ENCODE data around the gene OR5B2. TPM values are rescaled to one million over a fixed set of nuclear protein-coding genes. Genes with fewer than 3 reads are reported as not detected.
A peak's percentile ranks its signal among the peaks of the same experiment; 100 is the strongest.

OR5B2 gene
- total RNA-seq, 1 donor = not detected

DNA sequence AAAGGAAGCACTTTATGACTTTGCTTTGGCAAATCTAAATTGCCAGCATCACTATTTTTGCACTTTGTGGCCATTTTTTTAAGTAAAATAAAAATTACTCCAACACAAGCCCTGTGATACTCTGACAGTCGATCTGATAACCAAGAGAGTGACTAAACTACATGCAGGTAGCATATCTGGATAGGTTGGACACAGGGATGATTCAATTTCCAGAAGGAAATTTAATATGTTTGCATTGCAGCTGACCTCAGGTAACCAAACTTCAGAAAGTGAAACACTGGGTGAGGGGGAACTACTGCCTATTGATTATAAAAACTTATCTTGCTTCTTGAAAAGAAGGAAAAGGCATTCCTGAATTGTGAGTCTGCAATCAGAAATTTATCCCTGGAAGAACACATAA lies 35.2 kb downstream of the OR5B2 start:
- H3K79me2 ChIP-seq (ENCODE audit: insufficient read depth, low read length) = no peaks in the 10 kb centered on the region
- peak overlapping the region; percentile 55 for H3K27ac ChIP-seq (ENCODE audit: low read depth, low read length)
- peak overlapping the region; percentile 8 for H3K4me2 ChIP-seq (ENCODE audit: insufficient read depth, low read length)
- TF ChIP-seq, protein P1, sequence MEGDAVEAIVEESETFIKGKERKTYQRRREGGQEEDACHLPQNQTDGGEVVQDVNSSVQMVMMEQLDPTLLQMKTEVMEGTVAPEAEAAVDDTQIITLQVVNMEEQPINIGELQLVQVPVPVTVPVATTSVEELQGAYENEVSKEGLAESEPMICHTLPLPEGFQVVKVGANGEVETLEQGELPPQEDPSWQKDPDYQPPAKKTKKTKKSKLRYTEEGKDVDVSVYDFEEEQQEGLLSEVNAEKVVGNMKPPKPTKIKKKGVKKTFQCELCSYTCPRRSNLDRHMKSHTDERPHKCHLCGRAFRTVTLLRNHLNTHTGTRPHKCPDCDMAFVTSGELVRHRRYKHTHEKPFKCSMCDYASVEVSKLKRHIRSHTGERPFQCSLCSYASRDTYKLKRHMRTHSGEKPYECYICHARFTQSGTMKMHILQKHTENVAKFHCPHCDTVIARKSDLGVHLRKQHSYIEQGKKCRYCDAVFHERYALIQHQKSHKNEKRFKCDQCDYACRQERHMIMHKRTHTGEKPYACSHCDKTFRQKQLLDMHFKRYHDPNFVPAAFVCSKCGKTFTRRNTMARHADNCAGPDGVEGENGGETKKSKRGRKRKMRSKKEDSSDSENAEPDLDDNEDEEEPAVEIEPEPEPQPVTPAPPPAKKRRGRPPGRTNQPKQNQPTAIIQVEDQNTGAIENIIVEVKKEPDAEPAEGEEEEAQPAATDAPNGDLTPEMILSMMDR (IDR thresholded peaks at IDR 0.05; ENCODE audit: extremely low read depth, low read depth, low read length) = no peak
- peak; percentile 13 for DNase-seq (ENCODE audit: insufficient read length, low spot score, missing footprints)
- H2AFZ ChIP-seq (ENCODE audit: low read length) = no peak overlapping the region
- H3K27me3 ChIP-seq (ENCODE audit: insufficient read depth, low read length) = no peaks in the 10 kb centered on the region
- peaks cover 35% of the 10 kb centered on the region for H3K4me1 ChIP-seq (ENCODE audit: insufficient read depth, low read length)
- no peaks in the 10 kb centered on the region for H4K20me1 ChIP-seq (ENCODE audit: insufficient read depth, low read length)
- H3K4me3 ChIP-seq (ENCODE audit: insufficient read depth, low read length) = no peak overlapping the region
- H3K9me3 ChIP-seq (ENCODE audit: low read depth, low read length) = no peaks in the 10 kb centered on the region
- no peaks in the 10 kb centered on the region for H3K36me3 ChIP-seq (ENCODE audit: insufficient read depth, low read length)

DNA sequence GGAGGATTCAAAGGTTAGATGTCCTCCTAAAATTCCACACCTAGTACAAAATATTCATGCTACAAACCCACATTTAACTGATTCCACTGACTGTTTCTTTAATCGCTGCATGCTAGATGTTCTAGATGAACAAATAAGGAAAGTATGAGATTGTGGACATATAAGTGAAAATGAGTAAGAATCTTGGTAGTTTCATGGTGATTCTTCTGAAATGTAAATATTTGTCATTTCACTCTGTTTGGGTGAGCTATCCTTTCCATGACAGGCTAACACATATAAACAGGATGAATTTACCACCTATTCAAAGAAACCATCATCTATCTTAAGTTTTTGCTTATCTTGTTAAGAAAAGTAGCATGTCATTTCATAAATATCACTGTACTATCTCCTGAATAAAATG lies 36.0 kb downstream of the OR5B2 start:
- Histone ChIP-seq H3K27me3 (ENCODE audit: insufficient read depth, low read length) (no peaks in the 10 kb centered on the region), H3K4me3 (ENCODE audit: insufficient read depth, low read length) (no peak overlapping the region), H4K20me1 (ENCODE audit: insufficient read depth, low read length) (no peaks in the 10 kb centered on the region), H3K4me1 (ENCODE audit: insufficient read depth, low read length) (peaks cover 35% of the 10 kb centered on the region), H3K27ac (ENCODE audit: low read depth, low read length) (no peak overlapping the region), H3K9me3 (ENCODE audit: low read depth, low read length) (no peaks in the 10 kb centered on the region), H2AFZ (ENCODE audit: low read length) (peak overlapping the region; percentile 48), H3K79me2 (ENCODE audit: insufficient read depth, low read length) (no peaks in the 10 kb centered on the region), H3K4me2 (ENCODE audit: insufficient read depth, low read length) (no peak overlapping the region), H3K36me3 (ENCODE audit: insufficient read depth, low read length) (no peaks in the 10 kb centered on the region)
- TF ChIP-seq, protein P1 (IDR thresholded peaks at IDR 0.05; ENCODE audit: extremely low read depth, low read depth, low read length) = no peak
- DNase-seq (ENCODE audit: insufficient read length, low spot score, missing footprints) = peak; percentile 71

DNA sequence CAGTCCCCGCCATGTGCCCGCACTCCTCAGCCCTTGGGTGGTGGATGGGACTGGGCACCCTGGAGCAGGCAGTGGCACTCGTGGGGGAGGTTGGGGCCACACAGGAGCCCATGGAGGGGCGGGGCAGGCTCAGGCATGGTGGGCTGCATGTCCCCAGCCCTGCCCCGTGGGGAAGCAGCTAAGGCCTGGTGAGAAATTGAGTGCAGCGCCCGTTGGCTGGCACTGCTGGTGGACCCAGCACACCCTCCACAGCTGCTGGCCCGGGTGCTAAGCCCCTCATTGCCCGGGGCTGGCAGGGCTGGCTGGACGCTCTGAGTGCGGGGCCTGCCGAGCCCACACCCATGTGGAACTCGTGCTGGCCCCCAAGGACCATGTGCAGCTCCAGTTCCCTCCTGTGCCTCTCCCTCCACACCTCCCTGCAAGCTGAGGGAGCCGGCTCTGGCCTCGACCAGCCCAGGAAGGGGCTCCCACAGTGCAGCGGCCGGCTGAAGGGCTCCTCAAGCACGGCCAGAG lies 37.3 kb downstream of the OR5B2 start:
- H3K4me3 ChIP-seq (ENCODE audit: insufficient read depth, low read length) = no peak overlapping the region
- no peaks in the 10 kb centered on the region for H4K20me1 ChIP-seq (ENCODE audit: insufficient read depth, low read length)
- H3K9me3 ChIP-seq (ENCODE audit: low read depth, low read length) = no peaks in the 10 kb centered on the region
- H2AFZ ChIP-seq (ENCODE audit: low read length) = no peak overlapping the region
- H3K4me2 ChIP-seq (ENCODE audit: insufficient read depth, low read length) = no peak overlapping the region
- H3K36me3 ChIP-seq (ENCODE audit: insufficient read depth, low read length) = no peaks in the 10 kb centered on the region
- H3K27ac ChIP-seq (ENCODE audit: low read depth, low read length) = no peak overlapping the region
- TF ChIP-seq, protein P1 (IDR thresholded peaks at IDR 0.05; ENCODE audit: extremely low read depth, low read depth, low read length) = no peak
- peaks cover 32% of the 10 kb centered on the region for H3K4me1 ChIP-seq (ENCODE audit: insufficient read depth, low read length)
- DNase-seq (ENCODE audit: insufficient read length, low spot score, missing footprints) = no peak
- no peaks in the 10 kb centered on the region for H3K27me3 ChIP-seq (ENCODE audit: insufficient read depth, low read length)
- H3K79me2 ChIP-seq (ENCODE audit: insufficient read depth, low read length) = no peaks in the 10 kb centered on the region

Other genes starting within 250 kb of the OR5B2 start
- not detected in 2 replicates for gene OR9Q2, start 239.1 kb downstream of the OR5B2 start, total RNA-seq
- gene OR1S2, start 224.0 kb downstream of the OR5B2 start, total RNA-seq = not detected in 2 replicates
- gene OR1S1, start 215.4 kb downstream of the OR5B2 start, total RNA-seq = not detected in 2 replicates
- gene OR10Q1, start 199.2 kb downstream of the OR5B2 start, total RNA-seq = not detected in 2 replicates
- not detected in 2 replicates for gene OR10W1, start 159.9 kb downstream of the OR5B2 start, total RNA-seq
- gene OR5B17, start 69.1 kb downstream of the OR5B2 start, total RNA-seq = not detected in 2 replicates
- not detected in 2 replicates for gene OR5B3, start 21.2 kb downstream of the OR5B2 start, total RNA-seq
- gene OR5B12, start 14.1 kb upstream of the OR5B2 start, total RNA-seq = not detected in 2 replicates
- not detected in 2 replicates for gene OR5B21, start 80.0 kb upstream of the OR5B2 start, total RNA-seq
- 8.5 and 14.5 TPM in 2 replicates for gene LPXN, start 147.7 kb upstream of the OR5B2 start, total RNA-seq
- gene ZFP91, start 150.9 kb upstream of the OR5B2 start, total RNA-seq = 61.2 and 62.5 TPM in 2 replicates
- gene CNTF, start 194.5 kb upstream of the OR5B2 start, total RNA-seq = 1.4 and 1.8 TPM in 2 replicates